ENCODE measurements around the gene CLEC4A. TPM values are rescaled to one million over a fixed set of nuclear protein-coding genes. Genes with fewer than 3 reads are reported as not detected.

CLEC4A gene
- total RNA-seq, 1 experiment from 2014 or later: 0.37 TPM

GRCh38 chr12:8120072-8120713 lies 3.2 kb upstream of the CLEC4A start:
- TF ChIP-seq CTCF (conservative IDR thresholded peaks at IDR 0.05): no peak
- no peak overlapping the region for H3K27ac ChIP-seq (ENCODE audit: insufficient read length, low read depth, low read length)
- no peak overlapping the region for H4K8ac ChIP-seq (replicated peaks; ENCODE audit: insufficient read length, low read depth, low read length)
- H3K4ac ChIP-seq (ENCODE audit: low read depth, low read length): no peak overlapping the region
- no peak overlapping the region for H2BK5ac ChIP-seq (ENCODE audit: insufficient read length, low read length)
- no peak overlapping the region for H3K4me2 ChIP-seq (ENCODE audit: insufficient read depth, insufficient read length, low read length)
- no CpG with 5 or more reads among the region's 4 CpGs for WGBS (ENCODE audit: extremely low coverage, insufficient read length, low lambda C conversion rate)
- H4K91ac ChIP-seq (ENCODE audit: insufficient read length, low read depth, low read length): no peak overlapping the region
- no peak overlapping the region for H2BK15ac ChIP-seq (ENCODE audit: low read depth, low read length)
- H3K4me1 ChIP-seq (ENCODE audit: insufficient read depth, low read length): no peaks in the 10 kb centered on the region
- Mint-ChIP-seq H3K36me3 (ENCODE audit: insufficient read depth in 1 of 3, low read depth in 3 of 3) (no peaks in the 10 kb centered on the region), H3K4me1 (peaks cover 9 to 16% of the 10 kb centered on the region in 2 experiments), H3K27me3 (ENCODE audit: low read depth) (no peaks in the 10 kb centered on the region; the same call in 1 of the 2 replicates), H3K9me3 (no peaks in the 10 kb centered on the region), H3K4me3 (no peak overlapping the region), H3K27ac (peak overlapping the region in 1 of 3 experiments; percentile 41; a peak in 1 of 7 replicates)
- no peaks in the 10 kb centered on the region for H3K79me1 ChIP-seq (ENCODE audit: insufficient read depth, low read depth, low read length, poor library complexity, severe bottlenecking)
- H3K56ac ChIP-seq (ENCODE audit: insufficient read length, low read depth, low read length): no peak overlapping the region
- H2BK120ac ChIP-seq (ENCODE audit: low read depth, low read length, poor library complexity, severe bottlenecking): no peak overlapping the region
- H2AK5ac ChIP-seq (ENCODE audit: insufficient read length, low read length): no peak overlapping the region
- no peak for DNase-seq
- no peak overlapping the region for H3K14ac ChIP-seq (ENCODE audit: insufficient read depth, low read length)
- H3K23me2 ChIP-seq (ENCODE audit: insufficient read length, low read depth, low read length, poor library complexity, severe bottlenecking): no peaks in the 10 kb centered on the region
- no peaks in the 10 kb centered on the region for H4K20me1 ChIP-seq (ENCODE audit: control insufficient read depth, insufficient read depth, insufficient read length)
- H2BK20ac ChIP-seq (ENCODE audit: low read depth, low read length, poor library complexity, severe bottlenecking): no peak overlapping the region
- no peaks in the 10 kb centered on the region for H3K9me3 ChIP-seq (ENCODE audit: control insufficient read depth, low read depth, low read length)
- H2BK12ac ChIP-seq (ENCODE audit: insufficient read length, low read depth, low read length): no peak overlapping the region
- no peaks in the 10 kb centered on the region for H3K27me3 ChIP-seq (ENCODE audit: insufficient read depth, low read length)
- H3K79me2 ChIP-seq (ENCODE audit: insufficient read depth, low read length): no peaks in the 10 kb centered on the region
- H2AFZ ChIP-seq (ENCODE audit: low read length): no peak overlapping the region
- H3K23ac ChIP-seq (ENCODE audit: insufficient read length, low read depth, low read length): no peak overlapping the region
- H3K18ac ChIP-seq (ENCODE audit: insufficient read length, low read depth, low read length): no peak overlapping the region
- no peak overlapping the region for H3K9ac ChIP-seq (ENCODE audit: extremely low read depth, insufficient read length, low read length)
- H4K5ac ChIP-seq (ENCODE audit: insufficient read length, low read depth, low read length): no peak overlapping the region
- no peak overlapping the region for H3T11ph ChIP-seq (ENCODE audit: low read length)
